Endothelial cell of umbilical vein (primary cell): ENCODE measurements around the gene IKZF1. TPM values are rescaled to one million over a fixed set of nuclear protein-coding genes. Genes with fewer than 3 reads are reported as not detected.

Experiments used
- BruUV-seq: library from RNA; stranded (reverse); fragments of 400-500 nt; replicated peaks from 2 replicates; lab custom pipeline; 2021; lab: Mats Ljungman, UMichigan
- CTCF ChIA-PET: fragments of 300-600, 350-600 bp; sonication (Branson Sonifier 250); formaldehyde crosslinking; loops from one replicate; lab custom pipeline; 2021; ENCODE audit warnings: antibody characterized with exemption, inconsistent platforms; lab: Charles Lee
- POLR2A ChIA-PET: fragments of 300-600, 350-600 bp; sonication (Branson Sonifier 250); formaldehyde crosslinking; loops from one replicate; lab custom pipeline; 2021; ENCODE audit warnings: antibody characterized with exemption, inconsistent platforms; lab: Charles Lee
- DNase-seq: peaks from one replicate; pipeline ENCODE4 v3.0.0-alpha.2; 2011; ENCODE audit warnings: low read depth, low spot score
- FAIRE-seq: peaks from 2 replicates; lab custom pipeline; 2011; peaks lifted over from hg19 to GRCh38; lab: Jason Lieb, UNC
- H2AFZ ChIP-seq: 2 replicates; pipeline ENCODE4 v1.6.0; 2012; ENCODE audit warnings: low read depth, low read length, control low read depth, inconsistent platforms
- H3K27ac ChIP-seq: 2 replicates; pipeline ENCODE4 v1.5.1; 2011; ENCODE audit warnings: low read depth, mild to moderate bottlenecking, control low read depth, low read length, moderate library complexity; ENCODE audit not compliant: insufficient read depth
- H3K27me3 ChIP-seq, 2 experiments: 2 replicates each; pipeline versions ENCODE4 v1.6.0 to v1.6.1; 2011; ENCODE audit warnings: low read length in 2 of 2, mixed read lengths in 1 of 2; ENCODE audit not compliant: control insufficient read depth in 2 of 2, insufficient read depth in 2 of 2
- H3K36me3 ChIP-seq, 2 experiments: 2 replicates in 1 of 2; 3 replicates in 1 of 2; pipeline ENCODE4 v1.5.1; 2011; ENCODE audit warnings: low read length in 2 of 2, mild to moderate bottlenecking in 1 of 2, moderate library complexity in 1 of 2; ENCODE audit not compliant: control insufficient read depth in 2 of 2, insufficient read depth in 2 of 2; ENCODE audit errors: extremely low read depth in 1 of 2
- H3K4me1 ChIP-seq: 3 replicates; pipeline ENCODE4 v1.5.1; 2011; ENCODE audit warnings: mild to moderate bottlenecking, low read length; ENCODE audit not compliant: control insufficient read depth, insufficient read depth; ENCODE audit errors: extremely low read depth
- H3K4me2 ChIP-seq: 2 replicates; pipeline ENCODE4 v1.6.1; 2011; ENCODE audit warnings: low read length, control low read depth, mixed read lengths; ENCODE audit not compliant: insufficient read depth
- H3K4me3 ChIP-seq, 3 experiments: fragments of 200-600 bp in 1 of 3; sonication (generic), shearing (Covaris generic) in 1 of 3; replicated peaks in 1 of 3; 2 replicates each; pipeline ENCODE4 v1.5.1; 2011 to 2016; ENCODE audit warnings: control low read depth in 3 of 3, low read length in 3 of 3, mild to moderate bottlenecking in 2 of 3, inconsistent platforms in 1 of 3, low read depth in 1 of 3, moderate library complexity in 1 of 3; ENCODE audit not compliant: insufficient read depth in 1 of 3
- H3K79me2 ChIP-seq: 2 replicates; pipeline ENCODE4 v1.6.0; 2012; ENCODE audit warnings: low read length, inconsistent platforms; ENCODE audit not compliant: control insufficient read depth, insufficient read depth
- H3K9ac ChIP-seq: replicated peaks from 2 replicates; pipeline ENCODE3; 2011; ENCODE audit warnings: low read length, control low read depth; ENCODE audit not compliant: insufficient read depth; ENCODE audit errors: extremely low read depth
- H3K9me1 ChIP-seq: replicated peaks from 3 replicates; pipeline ENCODE4 v1.6.0; 2011; ENCODE audit warnings: mild to moderate bottlenecking, low read length; ENCODE audit not compliant: control insufficient read depth, insufficient read depth; ENCODE audit errors: extremely low read depth
- H3K9me3 ChIP-seq: replicated peaks from 2 replicates; pipeline ENCODE4 v1.5.1; 2012; ENCODE audit warnings: low read length, inconsistent platforms; ENCODE audit not compliant: control insufficient read depth, insufficient read depth
- H4K20me1 ChIP-seq: replicated peaks from 2 replicates; pipeline ENCODE3; 2011; ENCODE audit warnings: mild to moderate bottlenecking, low read length; ENCODE audit not compliant: control insufficient read depth, insufficient read depth; ENCODE audit errors: extremely low read depth
- EZH2 ChIP-seq: IDR thresholded peaks from 2 replicates; pipeline ENCODE4 v1.6.1; 2012; ENCODE audit warnings: borderline replicate concordance, low read depth, mild to moderate bottlenecking, moderate library complexity, low read length, inconsistent platforms; ENCODE audit not compliant: severe bottlenecking
- FOS ChIP-seq: IDR thresholded peaks from 2 replicates; pipeline ENCODE4 v1.6.1; 2011; ENCODE audit warnings: mild to moderate bottlenecking, low read length, moderate library complexity, borderline replicate concordance; ENCODE audit not compliant: insufficient read depth
- GATA2 ChIP-seq: IDR thresholded peaks from 2 replicates; pipeline ENCODE4 v1.7.0; 2011; ENCODE audit warnings: low read depth, mild to moderate bottlenecking, moderate library complexity, mixed read lengths, low read length; ENCODE audit not compliant: insufficient read length, insufficient read depth
- JUN ChIP-seq: IDR thresholded peaks from 2 replicates; pipeline ENCODE4 v1.6.1; 2011; ENCODE audit warnings: borderline replicate concordance, low read depth; ENCODE audit not compliant: insufficient read length, insufficient read depth
- MYC ChIP-seq: IDR thresholded peaks from one replicate; pipeline ENCODE4 v1.6.1; 2011; ENCODE audit warnings: mild to moderate bottlenecking, low read depth, low read length
- POLR2A ChIP-seq: IDR thresholded peaks from 2 replicates; pipeline ENCODE4 v1.6.1; 2012; ENCODE audit warnings: low read depth, mild to moderate bottlenecking, control low read depth, low read length
- POLR2AphosphoS5 ChIP-seq: IDR thresholded peaks from 2 replicates; pipeline ENCODE4 v1.6.1; 2012; ENCODE audit warnings: low read depth, mild to moderate bottlenecking, control low read depth, low read length, moderate library complexity; ENCODE audit not compliant: insufficient read depth
- dilution Hi-C: fragments of 300-500 bp; cut with MboI; formaldehyde crosslinking; loops from one replicate; pipeline ENCODE4 v1.15.0; 2019; ENCODE audit warnings: low sequenced_read_pairs; ENCODE audit not compliant: extremely low pct_ligation_motif_present
- intact Hi-C: fragments of 100-400 bp; cut with micrococcal nuclease; formaldehyde crosslinking; loops from one replicate; pipeline ENCODE4 v1.10.0; 2022
- polyA plus RNA-seq, 4 experiments: library from polyadenylated mRNA; depleted of rRNA in 3 of 4; stranded (reverse) in 3 of 4; unstranded in 1 of 4; fragments of >200 nt; gene quantifications; 2 replicates each; pipeline versions ENCODE4 v1.2.1 to v1.2.3, GENCODE V29; 2011 to 2012; ENCODE audit warnings: missing spikeins in 1 of 4
- total RNA-seq: library from RNA; stranded (reverse); gene quantifications from 2 replicates; pipeline ENCODE4 v1.2.3, GENCODE V29; 2021
- TF ChIP-seq, protein P1 (sequence below): IDR thresholded peaks from 2 replicates; pipeline ENCODE4 v1.6.1; 2011; ENCODE audit not compliant: insufficient read depth, insufficient read length
- TF ChIP-seq, protein P2 (sequence below), 2 donors: IDR thresholded peaks; 1 replicate in 1 of 2; 2 replicates in 1 of 2; pipeline ENCODE4 v1.5.1; 2011; ENCODE audit warnings: low read length in 2 of 2, mild to moderate bottlenecking in 2 of 2, moderate library complexity in 2 of 2, control low read depth in 1 of 2, inconsistent platforms in 1 of 2, low read depth in 1 of 2; ENCODE audit not compliant: insufficient read depth in 1 of 2; ENCODE audit errors: extremely low read depth in 1 of 2

Gene IKZF1
- total and polyA plus RNA-seq, 2 donors (not counting 3 experiments of a cell fraction or from before 2014, with no cell fraction given) = 0.01 to 0.20 TPM

DNA sequence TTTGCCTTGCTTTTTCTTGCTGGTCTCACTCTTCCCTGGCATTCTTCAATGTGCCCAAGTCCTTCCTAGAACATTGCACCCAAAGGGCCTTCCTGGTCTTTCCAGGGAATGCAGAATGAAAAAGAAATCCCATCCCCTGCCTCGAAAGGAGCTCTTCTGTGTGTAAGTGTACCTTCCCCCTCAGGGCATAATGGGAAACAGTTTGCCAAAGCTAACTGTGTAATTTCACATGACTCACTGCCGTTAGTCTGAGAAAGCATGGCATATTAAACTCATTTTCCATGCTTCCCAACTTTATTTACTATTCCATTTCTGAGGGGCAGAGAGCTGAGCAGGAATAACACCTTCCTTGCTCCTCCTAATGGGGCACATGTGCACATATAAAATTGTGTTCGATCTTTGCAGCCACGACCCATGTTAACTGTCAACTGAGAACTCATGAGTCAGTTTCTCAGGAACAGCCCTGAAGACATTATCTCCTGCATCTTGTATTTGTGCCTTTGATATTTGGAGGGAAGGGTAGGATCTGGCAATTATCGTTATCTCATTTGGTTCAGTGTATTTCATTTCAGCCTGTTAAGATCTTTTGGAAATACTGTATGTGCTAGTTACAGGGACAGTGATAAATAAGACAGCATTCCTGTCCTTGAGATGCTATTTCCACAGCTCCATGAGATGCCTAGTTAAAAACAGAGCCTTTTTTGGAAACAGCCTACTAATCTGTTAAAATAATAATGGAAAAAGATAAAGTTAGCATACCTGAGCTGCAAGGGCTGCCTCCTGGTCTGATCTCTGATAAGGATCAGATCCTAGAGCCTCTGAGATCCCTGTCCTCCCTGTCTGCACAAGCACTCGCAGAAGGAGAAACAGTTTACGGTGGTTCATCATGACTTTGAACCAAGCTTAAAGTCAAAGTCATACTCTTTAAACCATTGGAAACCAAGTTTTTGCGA lies 42.3 kb downstream of the IKZF1 start:
- H4K20me1 ChIP-seq = no peaks in the 10 kb centered on the region
- no peaks in the 10 kb centered on the region for H3K4me1 ChIP-seq
- no peak overlapping the region for H3K27ac ChIP-seq
- H3K36me3 ChIP-seq = no peaks in the 10 kb centered on the region
- intact Hi-C loops (no loop called here), dilution Hi-C loops (no loop called here)
- FAIRE-seq (no peak), DNase-seq (no peak)
- H3K9me3 ChIP-seq = no peaks in the 10 kb centered on the region
- H3K79me2 ChIP-seq = no peaks in the 10 kb centered on the region
- H3K9me1 ChIP-seq = no peaks in the 10 kb centered on the region
- H3K27me3 ChIP-seq = peaks cover 2 to 3% of the 10 kb centered on the region in 2 experiments
- H3K4me3 ChIP-seq = no peak overlapping the region
- H3K4me2 ChIP-seq = no peak overlapping the region
- TF ChIP-seq POLR2A (no peak), FOS (no peak), GATA2 (no peak), JUN (no peak), POLR2AphosphoS5 (no peak)
- no TSS peak for BruUV-seq
- H2AFZ ChIP-seq = no peak overlapping the region
- CTCF ChIA-PET = interaction anchor here (1.1 to 1.2 kb wide), 2 partner anchors 15 to 21 kb away, joined by 3 read pairs; no protein-coding TSS in a partner anchor
- no peak overlapping the region for H3K9ac ChIP-seq
- POLR2A ChIA-PET = no interaction called here

DNA sequence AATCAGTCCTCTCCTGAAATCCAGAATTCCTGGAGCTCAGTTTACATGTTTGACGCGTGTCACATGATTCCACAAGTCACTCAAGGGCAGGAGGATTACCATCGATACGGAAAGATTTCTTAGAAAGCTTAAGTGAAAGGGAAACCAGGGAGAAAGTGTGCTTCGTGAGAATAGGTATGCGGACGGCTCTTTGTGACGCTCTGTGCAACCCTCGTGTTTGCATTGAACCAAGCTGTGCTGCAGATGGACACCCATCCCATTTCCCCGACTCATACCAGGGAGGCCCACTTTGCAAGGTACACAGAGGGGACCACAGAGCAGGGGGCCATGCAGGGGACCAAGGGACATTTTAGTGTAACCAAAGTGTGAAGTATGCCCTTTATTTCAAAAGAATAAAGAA lies 43.2 kb downstream of the IKZF1 start:
- no peaks in the 10 kb centered on the region for H3K4me1 ChIP-seq
- H3K27ac ChIP-seq = no peak overlapping the region
- H3K4me3 ChIP-seq = no peak overlapping the region
- no peak overlapping the region for H3K4me2 ChIP-seq
- ChIA-PET POLR2A (no interaction called here), CTCF (interaction anchor here (1.2 kb wide), 1 partner anchor 20 kb away, joined by 3 read pairs; no protein-coding TSS in a partner anchor)
- H3K9ac ChIP-seq = no peak overlapping the region
- TF ChIP-seq FOS = no peak
- TF ChIP-seq POLR2AphosphoS5 = no peak
- TF ChIP-seq, protein P1, sequence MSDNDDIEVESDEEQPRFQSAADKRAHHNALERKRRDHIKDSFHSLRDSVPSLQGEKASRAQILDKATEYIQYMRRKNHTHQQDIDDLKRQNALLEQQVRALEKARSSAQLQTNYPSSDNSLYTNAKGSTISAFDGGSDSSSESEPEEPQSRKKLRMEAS = no peak
- no peak for TF ChIP-seq POLR2A
- TF ChIP-seq MYC = no peak
- TF ChIP-seq GATA2 = no peak
- TF ChIP-seq EZH2 = no peak
- no peak for TF ChIP-seq JUN
- TF ChIP-seq, protein P2, sequence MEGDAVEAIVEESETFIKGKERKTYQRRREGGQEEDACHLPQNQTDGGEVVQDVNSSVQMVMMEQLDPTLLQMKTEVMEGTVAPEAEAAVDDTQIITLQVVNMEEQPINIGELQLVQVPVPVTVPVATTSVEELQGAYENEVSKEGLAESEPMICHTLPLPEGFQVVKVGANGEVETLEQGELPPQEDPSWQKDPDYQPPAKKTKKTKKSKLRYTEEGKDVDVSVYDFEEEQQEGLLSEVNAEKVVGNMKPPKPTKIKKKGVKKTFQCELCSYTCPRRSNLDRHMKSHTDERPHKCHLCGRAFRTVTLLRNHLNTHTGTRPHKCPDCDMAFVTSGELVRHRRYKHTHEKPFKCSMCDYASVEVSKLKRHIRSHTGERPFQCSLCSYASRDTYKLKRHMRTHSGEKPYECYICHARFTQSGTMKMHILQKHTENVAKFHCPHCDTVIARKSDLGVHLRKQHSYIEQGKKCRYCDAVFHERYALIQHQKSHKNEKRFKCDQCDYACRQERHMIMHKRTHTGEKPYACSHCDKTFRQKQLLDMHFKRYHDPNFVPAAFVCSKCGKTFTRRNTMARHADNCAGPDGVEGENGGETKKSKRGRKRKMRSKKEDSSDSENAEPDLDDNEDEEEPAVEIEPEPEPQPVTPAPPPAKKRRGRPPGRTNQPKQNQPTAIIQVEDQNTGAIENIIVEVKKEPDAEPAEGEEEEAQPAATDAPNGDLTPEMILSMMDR (IDR thresholded peaks at IDR 0.05; ENCODE audit: extremely low read depth in 1 of 2, insufficient read depth in 1 of 2, low read depth in 1 of 2, low read length in 2 of 2) = no peak
- FAIRE-seq (no peak), DNase-seq (no peak)
- no peaks in the 10 kb centered on the region for H3K36me3 ChIP-seq
- no TSS peak for BruUV-seq
- H3K27me3 ChIP-seq = peaks cover under 1 to 3% of the 10 kb centered on the region in 2 experiments
- H3K9me3 ChIP-seq = no peaks in the 10 kb centered on the region
- H3K9me1 ChIP-seq = no peaks in the 10 kb centered on the region
- H3K79me2 ChIP-seq = no peaks in the 10 kb centered on the region
- H2AFZ ChIP-seq = no peak overlapping the region
- dilution Hi-C loops = no loop called here
- intact Hi-C loops = no loop called here
- no peaks in the 10 kb centered on the region for H4K20me1 ChIP-seq
